ENCODE measurements around the gene EPN3.
A peak's percentile ranks its signal among the peaks of the same experiment; 100 is the strongest.

EPN3 gene

GRCh38 chr17:50508573-50509460, 23.7 kb upstream of the EPN3 start:
- no peak for DNase-seq (ENCODE audit: extremely low read depth, low read depth)
- peak overlapping the region; percentile 44 for H3K4me3 ChIP-seq (replicated peaks; ENCODE audit: low read depth, low read length)
- TF ChIP-seq CTCF (IDR thresholded peaks at IDR 0.05; ENCODE audit: low read depth, low read length, missing control alignments), result no peak

- H3K4me3 ChIP-seq (replicated peaks; ENCODE audit: low read depth, low read length), result no peak overlapping the region
- TF ChIP-seq CTCF (IDR thresholded peaks at IDR 0.05; ENCODE audit: low read depth, low read length, missing control alignments), result no peak
- DNase-seq (ENCODE audit: extremely low read depth, low read depth), result no peak
These were observed 21.5 kb upstream of the EPN3 start for GRCh38 chr17:50511058-50511457.

GRCh38 chr17:50513495-50513894, 19.0 kb upstream of the EPN3 start:
- TF ChIP-seq CTCF (IDR thresholded peaks at IDR 0.05; ENCODE audit: low read depth, low read length, missing control alignments), result no peak
- no peak for DNase-seq (ENCODE audit: extremely low read depth, low read depth)
- no peak overlapping the region for H3K4me3 ChIP-seq (replicated peaks; ENCODE audit: low read depth, low read length)

- no peak for TF ChIP-seq CTCF (IDR thresholded peaks at IDR 0.05; ENCODE audit: low read depth, low read length, missing control alignments)
- no peak for DNase-seq (ENCODE audit: extremely low read depth, low read depth)
- H3K4me3 ChIP-seq (replicated peaks; ENCODE audit: low read depth, low read length), result no peak overlapping the region
These were observed 18.1 kb upstream of the EPN3 start for GRCh38 chr17:50514388-50514787.

GRCh38 chr17:50514936-50515702, 17.4 kb upstream of the EPN3 start:
- no peak for TF ChIP-seq CTCF (IDR thresholded peaks at IDR 0.05; ENCODE audit: low read depth, low read length, missing control alignments)
- H3K4me3 ChIP-seq (replicated peaks; ENCODE audit: low read depth, low read length), result no peak overlapping the region
- no peak for DNase-seq (ENCODE audit: extremely low read depth, low read depth)

- DNase-seq (ENCODE audit: extremely low read depth, low read depth), result no peak
- H3K4me3 ChIP-seq (replicated peaks; ENCODE audit: low read depth, low read length), result no peak overlapping the region
- no peak for TF ChIP-seq CTCF (IDR thresholded peaks at IDR 0.05; ENCODE audit: low read depth, low read length, missing control alignments)
These were observed 15.5 kb upstream of the EPN3 start for GRCh38 chr17:50517011-50517410.

All from HFF-Myc (cell line).